HEK293T (cell line): ENCODE measurements around the gene ITGA2.

ENCODE experiments used
- CTBP1 ChIP-seq: fragments of 450-650 bp; IDR thresholded peaks from 2 replicates; pipeline ENCODE4 v1.6.1; 2016; ENCODE audit warnings: borderline replicate concordance
- FOXA1 ChIP-seq: fragments of 450-650 bp; IDR thresholded peaks from 2 replicates; pipeline ENCODE4 v1.6.1; 2016; ENCODE audit warnings: mild to moderate bottlenecking
- L3MBTL2 ChIP-seq: fragments of 450-650 bp; conservative IDR thresholded peaks from 2 replicates; pipeline ENCODE4 v1.6.1; 2016; ENCODE audit warnings: mild to moderate bottlenecking
- PKNOX1 ChIP-seq: fragments of 450-650 bp; IDR thresholded peaks from 2 replicates; pipeline ENCODE4 v1.6.1; 2016

- TF ChIP-seq PKNOX1 (no peak), FOXA1 (no peak), L3MBTL2 (no peak), CTBP1 (no peak)
Measured at GRCh38 chr5:52995914-52996313, 6.8 kb downstream of the ITGA2 start.
